Measurements from ENCODE around the gene PTOV1.

GRCh38 chr19:49892716-49893115 is 41.8 kb downstream of the PTOV1 start:
- TF ChIP-seq CTCF (IDR thresholded peaks at IDR 0.05; ENCODE audit: insufficient read depth, low read length) = no peak
- no peak for TF ChIP-seq POLR2AphosphoS5 (IDR thresholded peaks at IDR 0.05; ENCODE audit: low read depth)
- TF ChIP-seq REST (IDR thresholded peaks at IDR 0.05; ENCODE audit: insufficient replicate concordance, low read depth) = no peak
- TF ChIP-seq GABPA (IDR thresholded peaks at IDR 0.05; ENCODE audit: low read depth) = no peak
